ENCODE results near the gene THAP2.

DNA sequence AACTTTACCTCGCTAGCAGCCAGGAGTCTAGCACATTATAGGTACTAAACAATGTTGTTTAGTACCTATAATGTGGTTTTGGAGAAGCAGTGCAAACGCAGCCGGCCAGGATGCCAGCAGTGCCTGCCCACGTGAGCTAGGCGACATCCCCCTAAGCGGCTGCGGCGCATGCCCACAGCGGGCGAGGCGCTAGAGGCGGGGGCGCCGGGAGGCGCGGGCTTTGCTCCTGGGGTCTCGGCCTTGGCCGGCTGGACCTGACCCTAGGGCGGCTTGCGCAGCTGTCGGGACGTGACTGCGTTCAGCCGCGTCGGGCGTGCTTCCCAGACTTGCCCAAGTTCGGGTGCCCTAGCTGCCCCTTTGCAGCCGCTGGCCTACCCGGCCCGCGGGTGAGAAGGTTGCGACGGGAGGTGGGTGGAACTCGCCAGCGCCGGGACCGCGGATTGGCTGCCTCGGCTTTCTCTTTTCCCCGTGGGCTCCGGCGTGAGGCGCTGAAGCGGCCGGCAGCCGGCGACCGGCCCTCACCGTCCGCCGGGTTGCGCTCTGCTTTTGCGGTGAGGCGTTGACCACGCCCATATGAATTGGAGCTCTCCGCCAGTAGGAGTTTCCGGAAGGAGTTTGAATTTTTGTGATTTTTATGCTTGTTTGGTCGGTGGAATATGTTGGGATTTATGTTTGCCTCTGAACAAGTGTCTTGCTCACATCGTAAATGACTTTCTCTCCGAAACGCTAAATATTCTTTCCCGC, 22.0 kb downstream of the THAP2 start, which contains the start of gene TMEM19:
- peak; percentile 90 for TF ChIP-seq POLR2A (IDR thresholded peaks at IDR 0.05; ENCODE audit: low read length)
- no peak for TF ChIP-seq GATA1 (IDR thresholded peaks at IDR 0.05; ENCODE audit: low read depth, low read length)

Measured in erythroblast (primary cell).